Right cardiac atrium (tissue), 5 donors: ENCODE measurements around the gene TNFAIP8L2. TPM values are rescaled to one million over a fixed set of nuclear protein-coding genes. Genes with fewer than 3 reads are reported as not detected.

Experiments used
- ATAC-seq, 2 donors: fragments of 200-7000 bp; cut with Tn5 transposase; one replicate each; pipeline versions ENCODE4 v1.8.0 to v1.9.1; 2020; ENCODE audit warnings: moderate library complexity in 2 of 2, mild to moderate bottlenecking in 1 of 2
- DNase-seq, 3 donors: peaks; one replicate each; pipeline ENCODE4 v3.0.0-alpha.2; 2020
- H3K27ac ChIP-seq: one replicate; pipeline ENCODE4 v1.5.1; 2013; ENCODE audit warnings: mild to moderate bottlenecking, low read length, control low read depth, moderate library complexity
- H3K27me3 ChIP-seq: one replicate; pipeline ENCODE4 v1.6.1; 2013; ENCODE audit not compliant: control insufficient read depth, insufficient read depth
- H3K4me1 ChIP-seq: one replicate; pipeline ENCODE4 v1.6.1; 2013; ENCODE audit warnings: low read length; ENCODE audit not compliant: control insufficient read depth, insufficient read depth
- H3K4me3 ChIP-seq: one replicate; pipeline ENCODE4 v1.5.1; 2013; ENCODE audit warnings: low read length, control low read depth
- H3K9me3 ChIP-seq: one replicate; pipeline ENCODE4 v1.6.1; 2013; ENCODE audit warnings: low read length; ENCODE audit not compliant: control insufficient read depth
- WGBS: extraction: QIAGEN DNeasy Blood & Tissue Kit; methylation state at CpG from one replicate; pipeline ENCODE4 v1.1.7; 2013; 5-methylcytosine and 5-hydroxymethylcytosine counted together
- intact Hi-C, 4 donors: fragments of 100-400 bp; cut with DNase I; formaldehyde crosslinking; loops; one replicate each; pipeline versions ENCODE4 v1.11.0 to v1.14.0; 2022 to 2023
- long read RNA-seq, 4 donors: library from polyadenylated mRNA; unstranded; transcript quantifications; one replicate each; pipeline ENCODE4 v2.0.0, GENCODE V29; 2020 to 2021
- polyA plus RNA-seq: library from polyadenylated mRNA; stranded (reverse); fragments of 200-250 nt; gene quantifications from one replicate; pipeline ENCODE4 v1.2.3, GENCODE V29; 2013
- total RNA-seq, 4 donors: library from RNA; stranded (reverse); fragmentation: NEBNext Ultra II Directional; extraction: Animal tissue kit (Norgen Biotek cat#: 25700); gene quantifications; one replicate each; pipeline ENCODE4 v1.2.1, GENCODE V29; 2021
- donor health status: healthy with polysubstance abuse.
- donor health status: DM: no; HTN: yes; CAD: no.
- donor health status: DM: no; HTN: no; CAD: no.
- donor health status: DM: no; HTN: yes; CAD: no; lungs with severe emphysema.
- donor health status: DM: yes; HTN: yes; CAD: no.

TNFAIP8L2 gene
- 1 to 10 TPM; 1.8 to 3.7 (median 2.3) TPM for total RNA-seq
- 2.1 TPM for polyA plus RNA-seq
- long read RNA-seq, donor 1 = 0 reads
- long read RNA-seq, donor 2 = 0 reads
- long read RNA-seq, donor 3, partial matches to known transcripts = 0 of 1 reads
- long read RNA-seq, donor 3, other reads (novel, unspliced or antisense) = 0 of 1 reads
- long read RNA-seq, donor 4 = 0 reads

DNA sequence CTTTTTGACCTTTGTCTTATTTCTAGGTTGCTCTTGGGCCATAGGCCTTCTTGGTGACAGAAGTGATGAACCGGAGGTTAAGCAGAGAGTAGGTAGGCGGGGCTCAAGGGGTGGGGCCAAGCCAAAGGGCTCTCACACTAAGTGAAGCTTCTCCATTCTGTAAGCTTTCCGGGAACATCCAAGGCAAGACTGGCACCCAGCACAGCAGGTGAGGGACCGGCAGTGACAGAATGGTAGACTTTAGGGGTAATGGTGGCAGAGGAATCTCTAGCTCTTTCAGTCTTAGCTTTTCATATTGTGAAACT, at the start of gene TNFAIP8L2:
Gene TNFAIP8L2 (plus strand): TSS at position 135 of the 305 bp plus-strand sequence. CDS start 2,049 bp downstream, outside the sequence.
- WGBS = 64% methylated on average over 4 of the region's 4 CpGs
- Histone ChIP-seq H3K9me3 (no peaks in the 10 kb centered on the region), H3K27ac (peak within 1 kb of the TSS; percentile 15), H3K27me3 (no peaks in the 10 kb centered on the region), H3K4me1 (no peaks in the 10 kb centered on the region), H3K4me3 (peak within 1 kb of the TSS; percentile 27)
- DNase-seq (peak; percentile 51 to 84 (median 84)), ATAC-seq (peak; percentile 50 to 60)
- intact Hi-C loops = loop anchor here (2.0 to 10.0 kb wide), 3 partner anchors 52 to 59 kb away; no protein-coding TSS in a partner anchor

DNA sequence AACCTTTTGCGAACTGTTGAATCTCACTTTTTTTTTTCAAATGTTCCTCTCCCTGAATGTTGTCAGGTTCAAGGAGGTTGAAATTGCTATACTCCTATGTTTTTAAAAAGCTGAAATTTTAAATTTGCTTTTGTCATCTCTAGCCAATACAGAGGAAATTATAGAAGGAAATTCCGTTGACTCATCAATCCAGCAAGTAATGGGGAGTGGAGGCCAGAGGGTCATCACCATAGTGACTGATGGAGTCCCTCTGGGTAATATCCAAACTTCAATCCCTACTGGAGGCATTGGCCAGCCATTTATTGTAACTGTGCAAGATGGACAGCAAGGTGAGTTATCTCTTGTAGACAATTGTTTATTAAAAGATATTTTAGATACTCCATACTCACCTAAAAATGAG, 49.6 kb upstream of the TNFAIP8L2 start:
- ATAC-seq (no peak), DNase-seq (no peak)
- no peak overlapping the region for H3K4me3 ChIP-seq
- no peak overlapping the region for H3K27ac ChIP-seq
- H3K27me3 ChIP-seq = no peaks in the 10 kb centered on the region
- WGBS = 60% methylated on average over 2 of the region's 2 CpGs
- H3K9me3 ChIP-seq = no peaks in the 10 kb centered on the region
- H3K4me1 ChIP-seq = no peaks in the 10 kb centered on the region
- intact Hi-C loops = loop anchor here in 1 of 4 donors (10.0 kb wide), 1 partner anchor 48 kb away; the partner anchor contains the start of gene TNFAIP8L2

DNA sequence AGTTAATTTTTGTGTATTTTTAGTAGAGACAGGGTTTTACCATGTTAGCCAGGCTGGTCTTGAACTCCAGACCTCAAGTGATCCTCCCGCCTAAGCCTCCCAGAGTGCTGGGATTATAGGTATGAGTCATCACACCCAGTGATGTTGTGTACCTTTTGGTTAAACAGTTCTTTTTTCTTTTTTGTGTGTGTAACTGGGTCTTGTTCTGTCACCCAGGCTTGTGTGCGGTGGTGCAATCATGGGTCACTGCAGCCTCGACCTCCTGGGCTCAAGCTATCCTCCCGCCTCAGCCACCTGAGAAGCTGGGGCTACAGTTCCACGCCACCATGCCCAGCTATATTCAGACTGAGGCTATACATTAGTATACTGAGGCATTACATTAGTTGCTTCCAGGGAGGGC, 48.1 kb upstream of the TNFAIP8L2 start:
- Histone ChIP-seq H3K4me1 (no peaks in the 10 kb centered on the region), H3K27ac (no peak overlapping the region), H3K4me3 (no peak overlapping the region), H3K27me3 (no peaks in the 10 kb centered on the region), H3K9me3 (no peaks in the 10 kb centered on the region)
- ATAC-seq (no peak), DNase-seq (no peak)
- intact Hi-C loops = loop anchor here in 1 of 4 donors (10.0 kb wide), 1 partner anchor 46 kb away; the partner anchor contains the start of gene TNFAIP8L2
- 94% methylated on average over 5 of the region's 5 CpGs for WGBS

DNA sequence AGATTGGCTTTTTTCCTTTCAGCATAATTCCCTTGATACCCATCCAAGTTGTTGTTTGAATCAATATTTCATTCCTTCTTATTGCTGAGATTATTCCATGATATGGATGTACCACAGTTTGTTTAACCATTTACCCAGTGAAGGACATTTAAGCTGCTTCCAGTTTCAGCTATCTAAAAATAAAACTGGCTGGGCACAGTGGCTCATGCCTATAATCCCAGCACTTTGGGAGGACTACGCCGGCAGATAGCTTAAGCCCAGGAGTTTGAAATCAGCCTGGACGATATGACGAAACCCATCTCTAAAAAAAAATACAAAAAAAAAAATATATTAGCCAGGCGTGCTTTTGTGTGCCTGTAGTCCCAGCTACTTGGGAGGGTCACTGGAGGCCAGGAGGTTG, 42.6 kb upstream of the TNFAIP8L2 start:
- H3K27ac ChIP-seq = no peak overlapping the region
- WGBS = 92% methylated on average over 5 of the region's 5 CpGs

DNA sequence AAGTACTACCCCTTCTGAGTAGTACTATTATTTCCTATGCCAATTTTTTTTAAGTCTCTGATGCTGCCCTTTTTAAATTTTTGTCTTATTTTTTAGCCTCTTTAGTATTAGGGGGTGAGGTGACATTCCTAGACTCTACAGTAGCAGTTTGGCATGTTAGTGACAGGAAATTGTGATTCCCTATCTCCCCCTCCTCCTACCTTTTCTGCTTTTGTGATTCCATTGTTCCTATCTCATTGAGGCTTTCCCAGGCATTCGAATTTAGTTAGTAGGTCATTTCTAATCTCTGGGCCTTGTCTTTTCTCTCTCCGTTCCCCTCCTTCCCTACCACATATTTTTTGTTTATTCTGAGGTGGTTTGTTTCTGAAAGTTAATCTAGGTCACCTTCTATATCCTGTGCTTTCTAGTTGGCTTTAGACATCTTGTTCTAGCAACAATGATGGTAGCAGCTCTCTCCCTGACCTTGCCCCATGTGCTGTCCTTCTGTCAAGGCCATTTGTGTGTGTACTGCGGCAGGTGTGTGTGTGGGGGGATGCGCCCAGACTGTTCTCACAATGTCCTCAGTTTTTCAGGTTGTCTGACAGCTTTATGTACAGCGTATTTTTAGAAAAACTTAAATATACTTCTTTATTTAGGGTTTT, 31.6 kb upstream of the TNFAIP8L2 start:
- no peak for DNase-seq
- H3K27me3 ChIP-seq = no peaks in the 10 kb centered on the region
- intact Hi-C loops = no loop called here
- WGBS = 73% methylated on average over 5 of the region's 5 CpGs
- H3K27ac ChIP-seq = no peak overlapping the region
- H3K4me3 ChIP-seq = no peak overlapping the region
- no peaks in the 10 kb centered on the region for H3K4me1 ChIP-seq
- no peak for ATAC-seq
- H3K9me3 ChIP-seq = no peaks in the 10 kb centered on the region

More for the DNA sequence above, 42.6 kb upstream of the TNFAIP8L2 start:
- H3K4me3 ChIP-seq = no peak overlapping the region
- ATAC-seq (no peak), DNase-seq (no peak)
- no peaks in the 10 kb centered on the region for H3K4me1 ChIP-seq
- no peaks in the 10 kb centered on the region for H3K9me3 ChIP-seq
- intact Hi-C loops = no loop called here
- no peaks in the 10 kb centered on the region for H3K27me3 ChIP-seq

DNA sequence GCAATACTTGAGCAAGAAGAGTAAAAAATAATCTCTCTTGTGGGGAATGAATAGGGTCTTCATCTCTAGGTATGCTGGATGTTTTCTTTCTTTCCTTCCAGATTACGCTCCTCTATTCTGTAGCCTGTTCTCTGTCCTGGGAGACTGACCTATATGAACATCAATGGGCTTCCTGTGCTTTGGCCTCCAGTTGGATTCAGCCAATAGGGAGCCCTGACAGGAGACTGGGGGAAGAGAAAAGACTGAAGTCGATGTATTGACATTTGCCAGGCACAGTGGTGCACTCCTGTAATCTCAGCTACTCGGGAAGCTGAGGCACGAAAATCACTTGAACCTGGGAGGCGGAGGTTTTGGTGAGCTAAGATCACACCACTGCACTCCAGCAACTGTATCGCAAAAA, 27.6 kb upstream of the TNFAIP8L2 start:
- ATAC-seq (no peak), DNase-seq (no peak)
- H3K27ac ChIP-seq = no peak overlapping the region
- H3K9me3 ChIP-seq = no peaks in the 10 kb centered on the region
- intact Hi-C loops = no loop called here
- no peaks in the 10 kb centered on the region for H3K4me1 ChIP-seq
- no peak overlapping the region for H3K4me3 ChIP-seq
- H3K27me3 ChIP-seq = no peaks in the 10 kb centered on the region
- WGBS = 48% methylated on average over 6 of the region's 6 CpGs

DNA sequence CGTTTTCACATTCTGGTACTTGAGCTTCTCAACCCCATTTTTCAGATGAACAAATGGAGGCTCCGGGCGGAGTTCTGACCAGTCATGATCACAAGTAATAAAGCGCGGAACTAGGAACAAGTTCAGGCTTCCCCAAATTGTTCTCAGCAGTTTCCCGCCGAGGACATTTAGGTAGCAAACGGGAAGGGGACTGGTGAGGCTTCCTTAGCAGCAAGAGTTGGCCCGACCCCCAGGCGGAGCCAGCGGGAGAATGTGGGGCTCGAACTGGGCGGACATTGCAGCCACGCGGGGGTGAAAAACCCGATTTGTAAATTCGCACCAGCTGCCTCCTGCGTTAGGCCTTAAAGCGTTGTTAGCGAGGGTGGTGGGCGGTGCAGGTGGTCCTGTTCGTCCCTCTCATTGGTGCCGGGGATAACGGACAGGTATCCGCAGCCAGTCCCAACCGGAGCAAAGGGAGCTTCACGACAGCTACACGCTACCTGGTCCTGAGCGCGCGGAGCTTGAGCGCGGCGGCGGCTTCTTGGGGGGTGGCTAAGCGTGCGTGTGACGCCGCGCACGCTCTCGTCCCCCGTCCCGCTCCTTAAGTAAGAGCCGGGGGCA, 25.4 kb upstream of the TNFAIP8L2 start:
- Histone ChIP-seq H3K27me3 (no peaks in the 10 kb centered on the region), H3K4me3 (peak overlapping the region; percentile 54), H3K27ac (peak overlapping the region; percentile 83), H3K9me3 (no peaks in the 10 kb centered on the region), H3K4me1 (no peaks in the 10 kb centered on the region)
- intact Hi-C loops = loop anchor here in 1 of 4 donors (10.0 kb wide), 1 partner anchor 106 kb away; no protein-coding TSS in a partner anchor
- DNase-seq (peak; percentile 88 to 94 (median 93)), ATAC-seq (peak; percentile 92 to 94)
- WGBS = 14% methylated on average over 45 of the region's 45 CpGs

DNA sequence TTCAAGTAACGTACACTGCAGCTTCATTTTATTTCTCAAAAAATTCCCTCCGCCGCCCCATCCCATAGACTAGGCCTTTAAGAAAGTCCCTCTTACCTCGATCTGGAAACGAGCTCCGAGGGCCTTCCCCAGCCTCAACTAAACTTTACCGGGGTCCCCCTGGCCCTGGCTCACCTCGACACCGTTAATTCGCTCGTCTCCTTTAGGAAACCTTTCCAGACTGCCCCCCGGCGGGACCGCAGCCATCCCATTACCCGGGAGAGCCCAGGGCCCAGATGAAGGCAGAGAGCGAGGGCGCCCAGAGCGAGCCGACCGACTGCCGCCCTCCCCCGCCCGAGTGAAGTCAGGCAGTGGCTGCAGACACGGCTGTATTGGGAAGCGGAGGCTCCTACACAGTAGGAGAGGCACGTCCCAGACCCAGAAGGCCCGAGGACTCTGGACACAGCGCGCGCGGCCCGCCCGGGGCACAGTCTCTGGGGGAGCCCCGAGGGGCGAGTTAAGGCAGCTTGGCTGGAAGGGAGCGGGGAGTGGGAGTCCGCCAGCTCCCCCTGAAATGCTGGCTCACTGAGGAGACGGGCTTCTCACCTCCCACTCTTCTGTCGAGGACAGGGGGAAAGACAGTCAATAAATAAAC, 24.6 kb upstream of the TNFAIP8L2 start:
- Histone ChIP-seq H3K4me3 (peak overlapping the region; percentile 54), H3K27ac (peak overlapping the region; percentile 5), H3K27me3 (no peaks in the 10 kb centered on the region), H3K9me3 (no peaks in the 10 kb centered on the region), H3K4me1 (no peaks in the 10 kb centered on the region)
- intact Hi-C loops = loop anchor here in 1 of 4 donors (10.0 kb wide), 1 partner anchor 107 kb away; no protein-coding TSS in a partner anchor
- ATAC-seq = peak; percentile 61 to 63
- DNase-seq = peak; percentile 47 to 76 (median 75)
- 35% methylated on average over 39 of the region's 39 CpGs for WGBS

DNA sequence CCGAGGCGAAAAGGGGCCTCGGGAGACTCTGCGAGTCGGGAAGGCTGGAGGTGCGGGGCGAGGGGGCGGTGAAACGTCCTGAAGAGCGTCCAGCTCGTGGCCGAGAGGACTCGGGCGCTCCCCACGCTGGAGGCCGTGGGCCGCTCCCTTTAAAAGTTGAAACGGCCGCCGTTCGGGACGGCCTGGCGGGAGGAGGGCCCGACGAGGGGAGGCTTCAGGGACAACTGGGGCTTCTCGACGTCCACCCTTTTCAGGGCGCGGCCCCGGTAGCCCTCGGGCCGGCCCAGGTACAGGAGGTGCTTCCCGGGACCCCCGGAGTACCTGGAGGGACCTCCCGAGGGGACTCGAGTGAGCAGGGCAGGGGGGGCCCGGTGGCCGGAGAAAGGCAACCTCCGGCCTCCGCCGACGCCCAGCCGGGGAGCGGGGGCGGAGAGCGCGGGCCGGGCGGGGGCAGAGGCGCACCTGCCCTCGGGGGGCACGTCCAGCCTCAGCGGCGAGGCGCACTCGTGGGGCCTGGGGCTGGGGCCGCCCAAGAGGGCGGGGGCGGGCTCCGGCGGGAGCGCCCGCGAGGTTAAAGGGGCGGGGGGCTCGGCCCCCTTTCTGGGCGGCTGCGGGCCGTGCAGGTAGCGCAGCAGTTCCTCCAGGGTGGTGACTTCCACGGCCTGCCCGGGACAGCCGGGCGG, 24.0 kb upstream of the TNFAIP8L2 start:
- Histone ChIP-seq H3K4me3 (no peak overlapping the region), H3K9me3 (no peaks in the 10 kb centered on the region), H3K27ac (no peak overlapping the region), H3K27me3 (no peaks in the 10 kb centered on the region), H3K4me1 (no peaks in the 10 kb centered on the region)
- WGBS = 72% methylated on average over 74 of the region's 74 CpGs
- no peak for ATAC-seq
- DNase-seq = peak in 1 of 3 donors; percentile 58
- intact Hi-C loops = loop anchor here in 1 of 4 donors (10.0 kb wide), 1 partner anchor 108 kb away; no protein-coding TSS in a partner anchor

DNA sequence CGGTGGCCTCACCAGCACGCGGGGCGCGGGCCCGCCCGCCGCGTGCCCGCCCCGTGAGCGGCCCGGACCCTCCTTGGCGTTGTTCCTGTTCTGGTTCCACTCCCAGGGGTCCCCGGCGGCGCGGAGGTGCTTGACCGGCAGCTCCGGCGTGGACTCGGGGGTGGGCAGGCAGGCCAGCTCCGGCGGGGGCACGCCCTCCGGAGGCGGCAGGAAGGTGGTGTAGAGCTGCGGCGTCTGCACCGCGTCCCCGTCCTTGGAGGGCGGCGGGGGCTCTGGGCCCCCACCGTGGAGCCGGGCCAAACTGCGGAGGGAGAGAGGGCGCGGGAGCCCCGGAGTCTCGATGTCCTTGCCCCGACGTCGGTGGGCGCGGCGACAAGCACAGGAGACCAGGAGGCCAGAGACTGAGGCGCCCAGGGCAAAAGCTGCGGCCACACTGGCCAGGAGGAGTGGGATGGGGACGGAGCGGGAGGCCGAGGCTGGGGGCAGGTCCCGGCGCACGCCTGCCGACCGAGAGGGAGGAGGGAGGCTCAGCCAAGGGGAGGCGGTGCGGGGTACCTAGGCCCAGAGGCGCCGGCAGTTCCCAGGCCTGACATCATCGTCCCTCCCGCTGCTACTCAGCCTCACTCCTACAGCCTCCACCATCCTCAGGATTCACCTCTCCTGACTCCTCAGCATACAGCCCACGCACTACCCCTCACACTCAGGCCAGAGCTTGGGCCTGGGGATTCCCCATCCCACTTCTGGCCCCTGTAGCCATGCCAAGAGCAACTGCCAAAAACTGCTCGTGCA, 23.2 kb upstream of the TNFAIP8L2 start:
- peak in 1 of 2 donors; percentile 3 for ATAC-seq
- Histone ChIP-seq H3K9me3 (no peaks in the 10 kb centered on the region), H3K27me3 (no peaks in the 10 kb centered on the region), H3K4me1 (no peaks in the 10 kb centered on the region), H3K4me3 (no peak overlapping the region), H3K27ac (no peak overlapping the region)
- DNase-seq = peak; percentile 25 to 72 (median 54)
- WGBS = 76% methylated on average over 65 of the region's 65 CpGs
- intact Hi-C loops = loop anchor here in 1 of 4 donors (10.0 kb wide), 1 partner anchor 108 kb away; no protein-coding TSS in a partner anchor
